Activated naive CD4-positive, alpha-beta T cell treated with anti-CD3 and anti-CD28 coated beads for 36 hours (primary cell): ENCODE results near the gene EFCAB5. TPM values are rescaled to one million over a fixed set of nuclear protein-coding genes. Genes with fewer than 3 reads are reported as not detected.
"Not testable (repeated sequence)": the region's sequence is repeated elsewhere in the genome, so short reads cannot be mapped to it uniquely, and the experiment has no call there.

ENCODE experiments used
- CTCF ChIA-PET: fragments of 350-600 bp; sonication (Branson Sonifier 250); formaldehyde crosslinking; loops from one replicate; lab custom pipeline; 2021; ENCODE audit warnings: antibody characterized with exemption; lab: Charles Lee
- DNase-seq: peaks from one replicate; pipeline ENCODE4 v3.0.0-alpha.2; 2020
- H3K27ac Mint-ChIP-seq: one replicate; pipeline ENCODE4 v1.8.0; 2021; ENCODE audit warnings: mild to moderate bottlenecking, mixed read lengths
- H3K27me3 Mint-ChIP-seq: one replicate; pipeline ENCODE4 v1.8.0; 2021; ENCODE audit warnings: low read depth, mixed read lengths
- H3K36me3 Mint-ChIP-seq: one replicate; pipeline ENCODE4 v1.8.0; 2021; ENCODE audit warnings: low read depth, mixed read lengths
- H3K4me1 Mint-ChIP-seq: one replicate; pipeline ENCODE4 v1.8.0; 2021; ENCODE audit warnings: low read depth, mixed read lengths
- H3K4me3 Mint-ChIP-seq: one replicate; pipeline ENCODE4 v1.8.0; 2021; ENCODE audit warnings: mild to moderate bottlenecking, moderate library complexity, mixed read lengths
- H3K9me3 Mint-ChIP-seq: one replicate; pipeline ENCODE4 v1.8.0; 2021; ENCODE audit warnings: mixed read lengths
- intact Hi-C: fragments of 100-400 bp; cut with micrococcal nuclease; formaldehyde crosslinking; loops from one replicate; pipeline ENCODE4 v1.15.1; 2023
- total RNA-seq, 2 experiments: library from RNA; stranded (reverse); gene quantifications; one replicate each; pipeline ENCODE4 v1.2.3, GENCODE V29; 2021

The EFCAB5 gene
- total RNA-seq, 2 experiments from 2014 or later = 0.35 to 0.55 TPM

- no peaks in the 10 kb centered on the region for H3K4me1 Mint-ChIP-seq
- H3K27ac Mint-ChIP-seq = no peak overlapping the region
- H3K4me3 Mint-ChIP-seq = no peak overlapping the region
- H3K27me3 Mint-ChIP-seq = no peaks in the 10 kb centered on the region
- DNase-seq = no peak
- no peaks in the 10 kb centered on the region for H3K9me3 Mint-ChIP-seq
- intact Hi-C loops = no loop called here
- H3K36me3 Mint-ChIP-seq = no peaks in the 10 kb centered on the region
- CTCF ChIA-PET = interaction anchor here (1.1 to 3.5 kb wide), 2 partner anchors 66 to 67 kb away, joined by 5 to 18 read pairs; no protein-coding TSS in a partner anchor
Observed at GRCh38 chr17:30027676-30028075, 86.2 kb downstream of the EFCAB5 start.

GRCh38 chr17:30031214-30031869, 89.9 kb downstream of the EFCAB5 start:
- H3K27ac Mint-ChIP-seq = no peak overlapping the region
- CTCF ChIA-PET = interaction anchor here (0.6 to 3.5 kb wide), 3 partner anchors 63 to 121 kb away, joined by 3 to 18 read pairs (median 3); no protein-coding TSS in a partner anchor
- H3K4me3 Mint-ChIP-seq = no peak overlapping the region
- H3K9me3 Mint-ChIP-seq = no peaks in the 10 kb centered on the region
- H3K36me3 Mint-ChIP-seq = no peaks in the 10 kb centered on the region
- H3K27me3 Mint-ChIP-seq = no peaks in the 10 kb centered on the region
- DNase-seq = no peak
- intact Hi-C loops = no loop called here
- no peaks in the 10 kb centered on the region for H3K4me1 Mint-ChIP-seq

- CTCF ChIA-PET = no interaction called here
- Mint-ChIP-seq H3K27me3 (no peaks in the 10 kb centered on the region), H3K36me3 (no peaks in the 10 kb centered on the region), H3K4me3 (no peak overlapping the region), H3K4me1 (no peaks in the 10 kb centered on the region), H3K9me3 (no peaks in the 10 kb centered on the region), H3K27ac (no peak overlapping the region)
- intact Hi-C loops = no loop called here
- DNase-seq = no peak
Observed at GRCh38 chr17:30035369-30035768, 93.9 kb downstream of the EFCAB5 start.

- CTCF ChIA-PET = interaction anchor here (0.9 kb wide), 1 partner anchor 53 kb away, joined by 5 read pairs; no protein-coding TSS in a partner anchor
- intact Hi-C loops, H3K27me3 Mint-ChIP-seq, H3K9me3 Mint-ChIP-seq, H3K4me3 Mint-ChIP-seq, H3K36me3 Mint-ChIP-seq, DNase-seq, H3K4me1 Mint-ChIP-seq, H3K27ac Mint-ChIP-seq: not testable (repeated sequence)
Observed at GRCh38 chr17:30040719-30041518, 99.5 kb downstream of the EFCAB5 start.

GRCh38 chr17:30041551-30041950, 100.1 kb downstream of the EFCAB5 start:
- Mint-ChIP-seq H3K36me3 (no peaks in the 10 kb centered on the region), H3K27ac (no peak overlapping the region), H3K27me3 (peaks cover 7% of the 10 kb centered on the region), H3K9me3 (peaks cover 7% of the 10 kb centered on the region), H3K4me1 (no peaks in the 10 kb centered on the region), H3K4me3 (no peak overlapping the region)
- CTCF ChIA-PET = no interaction called here
- intact Hi-C loops = no loop called here
- DNase-seq = no peak

GRCh38 chr17:30062372-30062771, 120.9 kb downstream of the EFCAB5 start:
- Mint-ChIP-seq H3K9me3 (peaks cover 22% of the 10 kb centered on the region), H3K4me1 (no peaks in the 10 kb centered on the region), H3K27me3 (peaks cover 3% of the 10 kb centered on the region), H3K36me3 (peaks cover 2% of the 10 kb centered on the region), H3K4me3 (no peak overlapping the region), H3K27ac (no peak overlapping the region)
- CTCF ChIA-PET = no interaction called here
- no peak for DNase-seq
- intact Hi-C loops = no loop called here

GRCh38 chr17:30064738-30065137, 123.3 kb downstream of the EFCAB5 start:
- Mint-ChIP-seq H3K36me3 (peaks cover 2% of the 10 kb centered on the region), H3K4me3 (no peak overlapping the region), H3K4me1 (no peaks in the 10 kb centered on the region), H3K9me3 (peaks cover 22% of the 10 kb centered on the region), H3K27ac (no peak overlapping the region), H3K27me3 (peaks cover 3% of the 10 kb centered on the region)
- CTCF ChIA-PET = interaction anchor here (1.0 to 1.1 kb wide), 2 partner anchors 29 to 396 kb away, joined by 3 to 5 read pairs; no protein-coding TSS in a partner anchor
- intact Hi-C loops = no loop called here
- DNase-seq = no peak

- Mint-ChIP-seq H3K27ac (no peak overlapping the region), H3K4me3 (no peak overlapping the region), H3K4me1 (no peaks in the 10 kb centered on the region), H3K9me3 (peaks cover 22% of the 10 kb centered on the region), H3K36me3 (peaks cover 2% of the 10 kb centered on the region), H3K27me3 (peaks cover 3% of the 10 kb centered on the region)
- intact Hi-C loops = no loop called here
- CTCF ChIA-PET = no interaction called here
- no peak for DNase-seq
Observed at GRCh38 chr17:30068465-30068864, 127.0 kb downstream of the EFCAB5 start.

- no peak overlapping the region for H3K27ac Mint-ChIP-seq
- no peaks in the 10 kb centered on the region for H3K9me3 Mint-ChIP-seq
- H3K4me1 Mint-ChIP-seq = no peaks in the 10 kb centered on the region
- intact Hi-C loops = no loop called here
- H3K4me3 Mint-ChIP-seq = no peak overlapping the region
- no peaks in the 10 kb centered on the region for H3K36me3 Mint-ChIP-seq
- CTCF ChIA-PET = interaction anchor here (1.4 kb wide), 1 partner anchor 18 kb away, joined by 3 read pairs; no protein-coding TSS in a partner anchor
- H3K27me3 Mint-ChIP-seq = peaks cover 10% of the 10 kb centered on the region
- DNase-seq = no peak
Observed at GRCh38 chr17:30074254-30074653, 132.8 kb downstream of the EFCAB5 start.

- H3K4me3 Mint-ChIP-seq = no peak overlapping the region
- no peaks in the 10 kb centered on the region for H3K4me1 Mint-ChIP-seq
- intact Hi-C loops = no loop called here
- no peak overlapping the region for H3K27ac Mint-ChIP-seq
- peaks cover 10% of the 10 kb centered on the region for H3K27me3 Mint-ChIP-seq
- DNase-seq = no peak
- H3K36me3 Mint-ChIP-seq = no peaks in the 10 kb centered on the region
- H3K9me3 Mint-ChIP-seq = no peaks in the 10 kb centered on the region
- CTCF ChIA-PET = interaction anchor here (1.4 kb wide), 1 partner anchor 18 kb away, joined by 3 read pairs; no protein-coding TSS in a partner anchor
Observed at GRCh38 chr17:30074730-30075129, 133.3 kb downstream of the EFCAB5 start.

GRCh38 chr17:30082773-30083172, 141.3 kb downstream of the EFCAB5 start:
- Mint-ChIP-seq H3K27me3 (peaks cover 4% of the 10 kb centered on the region), H3K4me3 (no peak overlapping the region), H3K4me1 (no peaks in the 10 kb centered on the region), H3K27ac (no peak overlapping the region), H3K36me3 (no peaks in the 10 kb centered on the region), H3K9me3 (no peaks in the 10 kb centered on the region)
- intact Hi-C loops = no loop called here
- CTCF ChIA-PET = no interaction called here
- no peak for DNase-seq

- Mint-ChIP-seq H3K9me3 (no peaks in the 10 kb centered on the region), H3K4me1 (no peaks in the 10 kb centered on the region), H3K4me3 (no peak overlapping the region), H3K27ac (no peak overlapping the region), H3K27me3 (peaks cover 2% of the 10 kb centered on the region), H3K36me3 (no peaks in the 10 kb centered on the region)
- CTCF ChIA-PET = interaction anchor here (1.0 to 1.2 kb wide), 2 partner anchors 20 to 154 kb away, joined by 3 to 4 read pairs; no protein-coding TSS in a partner anchor
- intact Hi-C loops = no loop called here
- DNase-seq = no peak
Observed at GRCh38 chr17:30084788-30085187, 143.4 kb downstream of the EFCAB5 start.
